ACC112 (cell line): ENCODE results near the gene IRF9.

ENCODE experiments used
- H2AFZ ChIP-seq: fragments of 200-600 bp; sonication (generic); one replicate; pipeline ENCODE4 v1.6.0; 2017; ENCODE audit warnings: antibody characterized with exemption, low read length; ENCODE audit not compliant: unreplicated experiment
- H3K27ac ChIP-seq: fragments of 200-600 bp; sonication (generic); 2 replicates; pipeline ENCODE4 v1.5.1; 2014; ENCODE audit warnings: low read depth, mild to moderate bottlenecking, antibody characterized with exemption, low read length, moderate library complexity
- H3K27me3 ChIP-seq: fragments of 200-600 bp; sonication (generic); 2 replicates; pipeline ENCODE4 v1.6.1; 2014; ENCODE audit warnings: mild to moderate bottlenecking, antibody characterized with exemption, low read length, moderate library complexity, mixed read lengths; ENCODE audit not compliant: insufficient read depth
- H3K36me3 ChIP-seq: fragments of 200-600 bp; sonication (generic); 2 replicates; pipeline ENCODE4 v1.6.1; 2016; ENCODE audit warnings: mild to moderate bottlenecking, antibody characterized with exemption, low read length, moderate library complexity, mixed read lengths; ENCODE audit not compliant: insufficient read depth
- H3K4me1 ChIP-seq: fragments of 200-600 bp; sonication (generic); one replicate; pipeline ENCODE4 v1.6.1; 2016; ENCODE audit warnings: low read length, mixed read lengths; ENCODE audit not compliant: insufficient read depth, unreplicated experiment, control insufficient read depth
- H3K4me3 ChIP-seq: fragments of 200-600 bp; sonication (generic); 2 replicates; pipeline ENCODE4 v1.5.1; 2014; ENCODE audit warnings: mild to moderate bottlenecking, low read depth, low read length
- H3K79me2 ChIP-seq: fragments of 200-600 bp; sonication (generic); one replicate; pipeline ENCODE4 v1.6.0; 2016; ENCODE audit warnings: low read length; ENCODE audit not compliant: control insufficient read depth, unreplicated experiment, insufficient read depth

The IRF9 gene

DNA sequence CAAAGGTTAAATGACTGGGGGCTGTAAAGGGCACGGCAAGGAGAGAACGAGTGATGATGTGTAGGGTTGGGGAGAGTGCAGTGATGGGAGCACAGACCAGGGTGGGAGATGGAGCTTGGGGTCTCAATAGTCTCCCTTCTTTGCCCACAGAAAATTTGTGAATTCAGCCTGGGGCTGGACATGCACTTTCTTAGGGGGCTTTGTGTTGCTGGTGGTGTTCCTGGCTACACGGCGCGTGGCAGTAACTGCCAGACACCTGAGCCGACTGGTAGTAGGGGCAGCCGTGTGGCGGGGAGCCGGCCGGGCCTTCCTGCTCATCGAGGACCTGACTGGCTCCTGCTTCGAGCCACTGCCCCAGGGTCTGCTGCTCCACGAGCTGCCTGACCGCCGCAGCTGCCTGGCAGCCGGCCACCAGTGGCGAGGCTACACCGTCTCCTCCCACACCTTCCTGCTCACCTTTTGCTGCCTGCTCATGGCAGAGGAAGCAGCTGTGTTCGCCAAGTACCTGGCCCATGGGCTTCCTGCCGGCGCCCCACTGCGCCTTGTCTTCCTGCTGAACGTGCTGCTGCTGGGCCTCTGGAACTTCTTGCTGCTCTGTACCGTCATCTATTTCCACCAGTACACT lies 28.9 kb upstream of the IRF9 start:
- Histone ChIP-seq H3K4me3 (no peak overlapping the region), H3K27ac (no peak overlapping the region), H3K36me3 (no peaks in the 10 kb centered on the region), H3K4me1 (peaks cover 5% of the 10 kb centered on the region), H2AFZ (no peak overlapping the region), H3K27me3 (no peaks in the 10 kb centered on the region), H3K79me2 (peaks cover 11% of the 10 kb centered on the region)

DNA sequence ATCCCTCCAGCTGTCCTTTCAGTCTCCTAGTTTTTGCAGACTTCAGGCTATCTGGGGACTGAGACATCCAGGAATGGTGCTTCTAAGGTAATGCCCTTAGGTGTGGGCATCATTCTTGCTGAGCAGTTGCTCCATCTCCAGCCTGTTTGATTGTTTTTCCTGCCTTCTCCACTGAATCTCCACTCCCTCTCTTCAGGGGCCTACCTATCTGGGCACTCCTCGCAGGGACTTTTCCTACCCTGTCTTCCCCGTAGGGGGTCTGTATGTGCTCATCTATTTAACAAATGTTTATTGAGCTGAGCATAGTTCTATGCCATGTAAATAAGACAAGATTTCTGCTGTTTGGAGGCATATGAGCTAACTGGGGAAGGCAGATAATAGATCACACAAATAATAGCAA lies 28.1 kb upstream of the IRF9 start:
- H3K79me2 ChIP-seq, result peaks cover 19% of the 10 kb centered on the region
- H3K4me1 ChIP-seq, result peaks cover 11% of the 10 kb centered on the region
- H3K27ac ChIP-seq, result no peak overlapping the region
- no peak overlapping the region for H2AFZ ChIP-seq
- H3K27me3 ChIP-seq, result no peaks in the 10 kb centered on the region
- no peaks in the 10 kb centered on the region for H3K36me3 ChIP-seq
- H3K4me3 ChIP-seq, result no peak overlapping the region

DNA sequence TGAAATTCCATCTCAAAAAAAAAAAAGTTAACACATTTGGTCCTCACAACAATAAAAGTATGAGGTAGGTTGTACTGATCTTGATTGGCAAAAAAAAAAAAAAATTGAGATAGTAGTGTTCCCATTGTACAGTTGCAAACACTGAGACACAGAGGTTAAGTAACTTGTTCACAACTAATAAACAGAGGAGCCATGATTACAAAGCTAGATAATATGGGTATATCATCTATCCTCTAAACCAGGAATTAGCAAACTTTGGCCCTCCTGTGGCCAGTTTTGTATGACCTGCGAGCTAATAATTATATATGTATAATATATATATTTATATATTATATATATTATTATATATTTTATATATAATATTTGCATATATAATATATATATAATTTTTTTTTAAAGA lies 27.3 kb upstream of the IRF9 start:
- no peak overlapping the region for H3K27ac ChIP-seq
- peaks cover 26% of the 10 kb centered on the region for H3K79me2 ChIP-seq
- no peak overlapping the region for H2AFZ ChIP-seq
- no peak overlapping the region for H3K4me3 ChIP-seq
- H3K4me1 ChIP-seq, result peaks cover 18% of the 10 kb centered on the region
- H3K36me3 ChIP-seq, result peaks cover 1% of the 10 kb centered on the region; the same call in 1 of the 2 replicates
- no peaks in the 10 kb centered on the region for H3K27me3 ChIP-seq

DNA sequence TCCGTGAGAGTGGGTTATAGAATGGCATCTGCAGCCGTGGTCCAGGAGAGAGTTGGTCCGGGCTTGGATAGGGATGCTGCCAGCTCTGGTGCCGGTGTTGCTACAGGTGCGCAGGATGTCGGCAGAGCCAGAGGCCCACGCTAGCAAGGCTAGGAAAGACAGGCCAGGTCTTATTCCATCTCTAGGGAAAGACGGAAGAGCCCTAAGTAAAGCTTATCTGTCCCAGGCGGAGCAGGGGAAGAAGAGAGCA lies 25.6 kb upstream of the IRF9 start:
- no peak overlapping the region for H3K27ac ChIP-seq
- H3K79me2 ChIP-seq, result peaks cover 40% of the 10 kb centered on the region
- H2AFZ ChIP-seq, result peak overlapping the region; percentile 50
- H3K27me3 ChIP-seq, result no peaks in the 10 kb centered on the region
- H3K36me3 ChIP-seq, result peaks cover 6% of the 10 kb centered on the region; the same call in 1 of the 2 replicates
- peak overlapping the region; percentile 93 for H3K4me3 ChIP-seq
- peaks cover 30% of the 10 kb centered on the region for H3K4me1 ChIP-seq

DNA sequence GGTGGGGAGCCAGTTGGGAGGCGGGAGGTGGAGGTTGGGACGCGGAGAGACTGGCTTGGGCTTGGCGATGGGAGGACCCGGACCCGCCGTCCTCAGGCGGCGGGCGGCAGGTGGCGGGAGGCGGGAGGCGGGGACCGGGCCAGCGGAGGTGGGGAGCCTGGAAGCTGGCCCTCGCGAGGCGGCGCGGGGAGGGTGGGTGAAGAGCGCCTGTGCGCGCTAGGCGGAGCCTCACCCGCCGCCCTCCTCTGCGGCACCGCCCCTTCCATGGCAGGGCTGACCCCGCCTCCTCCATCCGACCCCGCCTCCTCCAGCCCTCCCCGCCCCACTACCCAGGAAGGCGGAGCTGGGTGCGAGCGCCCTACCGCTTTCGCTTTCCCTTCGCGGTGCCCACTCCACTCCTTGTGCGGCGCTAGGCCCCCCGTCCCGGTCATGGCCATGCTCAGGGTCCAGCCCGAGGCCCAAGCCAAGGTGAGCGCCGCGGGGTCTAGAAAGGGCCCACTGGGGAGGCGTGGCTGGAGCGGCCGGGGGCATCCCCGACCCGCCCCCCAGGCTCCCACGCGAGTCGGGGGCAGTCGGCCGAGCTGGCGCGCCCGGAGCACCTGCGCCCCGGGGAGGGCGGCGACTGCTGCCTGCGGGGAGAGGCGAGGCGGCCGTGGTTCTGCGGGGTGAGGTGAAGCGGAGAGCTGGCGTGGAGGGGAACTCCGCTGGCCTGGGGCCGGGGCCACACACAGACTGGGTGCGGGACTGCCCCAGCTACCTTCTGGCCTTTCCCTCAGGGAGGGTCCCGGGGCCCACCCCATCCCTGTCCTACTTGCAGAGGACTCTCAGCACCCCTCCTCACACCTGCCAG lies 25.0 kb upstream of the IRF9 start, which contains the start of gene PSME1:
Gene PSME1 (plus strand): TSS at position 361 of the 850 bp plus-strand sequence. CDS start 69 bp downstream, at position 430.
- H3K79me2 ChIP-seq, result peaks cover 45% of the 10 kb centered on the region
- H3K4me1 ChIP-seq, result peaks cover 30% of the 10 kb centered on the region
- H3K27me3 ChIP-seq, result no peaks in the 10 kb centered on the region
- H3K36me3 ChIP-seq, result peaks cover 6% of the 10 kb centered on the region; the same call in 1 of the 2 replicates
- peak within 1 kb of the TSS; percentile 62 for H2AFZ ChIP-seq
- peak within 1 kb of the TSS; percentile 93 for H3K4me3 ChIP-seq
- H3K27ac ChIP-seq, result peak within 1 kb of the TSS; percentile 54; the same call in 1 of the 2 replicates

DNA sequence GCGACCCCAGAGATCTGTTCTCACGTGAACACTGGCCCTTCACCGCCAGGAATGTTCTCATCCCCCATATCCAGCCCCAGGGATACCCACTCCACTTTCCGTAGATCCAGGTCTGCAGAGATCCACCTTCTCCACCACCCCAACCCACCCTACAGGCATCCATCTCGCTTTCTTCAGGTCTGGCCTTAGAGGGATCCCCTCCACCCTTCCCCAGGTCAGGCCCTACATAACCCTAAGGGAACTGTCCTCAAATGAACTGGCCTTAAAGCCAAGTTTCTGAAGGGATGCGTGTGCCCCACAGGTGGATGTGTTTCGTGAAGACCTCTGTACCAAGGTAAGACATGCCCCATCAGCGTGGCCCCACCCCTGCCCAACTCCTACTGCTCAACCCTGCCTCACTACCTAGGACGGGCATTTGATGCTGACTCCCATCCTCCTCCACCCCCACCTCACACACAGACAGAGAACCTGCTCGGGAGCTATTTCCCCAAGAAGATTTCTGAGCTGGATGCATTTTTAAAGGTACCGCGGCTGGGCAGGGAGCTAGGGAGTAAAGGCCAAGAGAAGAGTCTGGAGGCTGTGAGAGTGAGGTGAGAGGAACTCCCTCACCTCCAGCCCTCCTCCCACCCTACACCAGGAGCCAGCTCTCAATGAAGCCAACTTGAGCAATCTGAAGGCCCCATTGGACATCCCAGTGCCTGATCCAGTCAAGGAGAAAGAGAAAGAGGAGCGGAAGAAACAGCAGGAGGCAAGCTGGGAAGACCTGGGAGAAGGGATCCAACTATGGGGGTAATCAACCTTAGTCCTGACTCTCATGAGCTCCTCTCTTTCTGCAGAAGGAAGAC lies 24.2 kb upstream of the IRF9 start:
- Histone ChIP-seq H3K4me1 (peaks cover 30% of the 10 kb centered on the region), H3K4me3 (peak overlapping the region; percentile 93), H3K27me3 (no peaks in the 10 kb centered on the region), H2AFZ (no peak overlapping the region), H3K79me2 (peaks cover 46% of the 10 kb centered on the region), H3K27ac (no peak overlapping the region), H3K36me3 (peaks cover 6% of the 10 kb centered on the region; the same call in 1 of the 2 replicates)

DNA sequence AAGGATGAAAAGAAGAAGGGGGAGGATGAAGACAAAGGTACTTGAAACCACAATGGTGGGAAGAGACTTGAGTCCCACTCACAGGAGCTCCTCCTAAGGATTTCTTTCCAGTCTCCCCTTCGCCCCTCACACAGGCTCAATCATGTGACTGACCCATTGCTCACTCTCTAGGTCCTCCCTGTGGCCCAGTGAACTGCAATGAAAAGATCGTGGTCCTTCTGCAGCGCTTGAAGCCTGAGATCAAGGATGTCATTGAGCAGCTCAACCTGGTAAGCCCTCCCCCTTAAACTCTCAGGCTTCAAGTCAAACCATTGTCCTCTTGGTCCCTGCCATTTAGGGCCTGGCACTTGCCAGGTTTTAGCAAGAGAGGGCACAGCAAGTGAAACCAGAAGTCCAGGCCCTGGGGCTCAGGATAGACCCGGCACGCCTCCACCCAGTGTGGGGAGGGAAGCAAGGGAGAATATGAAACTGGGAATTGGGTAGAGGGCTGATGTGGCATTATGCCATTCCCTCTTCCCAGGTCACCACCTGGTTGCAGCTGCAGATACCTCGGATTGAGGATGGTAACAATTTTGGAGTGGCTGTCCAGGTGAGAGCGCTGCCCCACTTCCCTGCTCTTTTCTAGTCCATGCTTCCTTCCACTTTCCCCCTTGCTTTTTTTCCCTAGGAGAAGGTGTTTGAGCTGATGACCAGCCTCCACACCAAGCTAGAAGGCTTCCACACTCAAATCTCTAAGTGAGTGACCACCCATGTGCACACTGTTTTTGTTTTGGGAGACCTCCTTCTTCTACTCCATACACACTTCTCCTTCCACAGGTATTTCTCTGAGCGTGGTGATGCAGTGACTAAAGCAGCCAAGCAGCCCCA lies 23.3 kb upstream of the IRF9 start:
- Histone ChIP-seq H3K4me3 (peak overlapping the region; percentile 93), H3K36me3 (peaks cover 9% of the 10 kb centered on the region; the same call in 1 of the 2 replicates), H3K27me3 (no peaks in the 10 kb centered on the region), H3K27ac (no peak overlapping the region), H3K79me2 (peaks cover 46% of the 10 kb centered on the region), H2AFZ (no peak overlapping the region), H3K4me1 (peaks cover 31% of the 10 kb centered on the region)

DNA sequence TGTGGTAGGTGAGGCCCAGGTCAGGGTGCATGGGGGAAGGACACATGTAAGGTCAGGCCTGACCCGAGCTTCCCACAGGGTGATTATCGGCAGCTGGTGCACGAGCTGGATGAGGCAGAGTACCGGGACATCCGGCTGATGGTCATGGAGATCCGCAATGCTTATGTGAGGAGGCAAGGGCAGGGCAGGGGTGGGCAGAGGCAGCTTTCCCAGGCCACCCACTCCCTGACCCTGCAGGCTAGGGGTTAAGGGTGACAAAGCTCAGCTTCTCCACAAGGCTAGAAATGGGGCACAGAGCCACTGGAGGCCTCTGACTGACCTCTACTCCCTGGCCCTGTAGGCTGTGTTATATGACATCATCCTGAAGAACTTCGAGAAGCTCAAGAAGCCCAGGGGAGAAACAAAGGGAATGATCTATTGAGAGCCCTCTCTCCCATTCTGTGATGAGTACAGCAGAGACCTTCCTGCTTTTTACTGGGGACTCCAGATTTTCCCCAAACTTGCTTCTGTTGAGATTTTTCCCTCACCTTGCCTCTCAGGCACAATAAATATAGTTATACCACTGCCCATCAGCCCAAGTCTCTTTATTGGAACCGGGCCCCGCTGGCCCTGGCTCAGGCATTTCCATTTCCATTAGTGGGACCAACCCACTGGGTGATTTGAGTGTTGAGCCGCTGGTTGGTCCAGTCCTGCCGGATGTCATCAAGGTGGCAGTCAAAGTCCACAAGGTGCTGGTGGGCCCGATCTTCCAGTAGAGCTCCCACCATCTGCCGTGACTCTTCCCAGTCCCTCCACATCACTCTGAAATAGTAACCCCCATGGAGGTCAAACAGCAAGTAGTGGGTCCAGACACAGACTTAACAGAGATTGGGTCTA lies 22.4 kb upstream of the IRF9 start:
- Histone ChIP-seq H3K4me1 (peaks cover 40% of the 10 kb centered on the region), H3K36me3 (peaks cover 14% of the 10 kb centered on the region), H2AFZ (no peak overlapping the region), H3K27me3 (no peaks in the 10 kb centered on the region), H3K4me3 (peak overlapping the region; percentile 94; the same call in 1 of the 2 replicates), H3K79me2 (peaks cover 46% of the 10 kb centered on the region), H3K27ac (0 out of 2 replicates have a peak overlapping the region, but pooled peaks have one; percentile 9)

DNA sequence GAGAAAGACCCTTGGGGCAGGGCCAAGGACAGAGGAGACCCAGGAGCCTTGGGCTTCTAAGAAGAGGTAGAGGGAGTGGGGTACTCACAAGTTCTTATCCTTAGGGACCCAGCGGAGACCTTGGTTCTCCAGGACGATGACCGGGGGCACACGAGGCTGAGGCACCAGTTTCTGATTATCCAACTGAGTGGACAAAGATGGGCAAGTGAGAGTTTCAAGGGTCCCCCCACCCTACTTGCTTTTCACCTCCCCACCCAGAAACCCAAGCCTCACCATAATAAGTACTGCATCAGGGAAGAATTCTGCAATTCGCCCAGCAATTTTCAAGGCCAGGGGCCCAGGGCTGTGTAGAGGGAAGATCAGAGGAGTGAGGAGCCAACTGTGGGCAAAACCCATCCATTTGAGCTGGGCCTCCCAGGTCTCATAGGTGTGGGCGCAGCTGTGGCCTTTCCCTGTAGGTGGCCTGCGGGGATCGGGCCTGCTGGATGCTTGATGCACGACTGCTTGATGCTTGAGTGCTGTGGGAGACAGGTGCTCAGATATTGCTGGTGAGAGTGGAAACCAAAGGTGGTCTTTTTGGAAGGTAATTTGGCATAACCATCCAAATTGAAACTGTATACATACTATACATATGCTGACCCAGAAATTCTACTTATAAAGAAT lies 21.7 kb upstream of the IRF9 start:
- H3K36me3 ChIP-seq, result peaks cover 21% of the 10 kb centered on the region
- peak overlapping the region; percentile 94 for H3K4me3 ChIP-seq
- no peak overlapping the region for H2AFZ ChIP-seq
- peaks cover 48% of the 10 kb centered on the region for H3K4me1 ChIP-seq
- no peaks in the 10 kb centered on the region for H3K27me3 ChIP-seq
- H3K79me2 ChIP-seq, result peaks cover 53% of the 10 kb centered on the region
- H3K27ac ChIP-seq, result no peak overlapping the region
